Thymus (tissue), 11 donors: ENCODE results near the gene PTCHD4. TPM values are rescaled to one million over a fixed set of nuclear protein-coding genes. Genes with fewer than 3 reads are reported as not detected.
"Not testable (repeated sequence)": the region's sequence is repeated elsewhere in the genome, so short reads cannot be mapped to it uniquely, and the experiment has no call there.

Experiments used
- DNase-seq, 9 donors: peaks; one replicate each; pipeline ENCODE4 v3.0.0-alpha.2; 2013; ENCODE audit warnings: low spot score in 9 of 9, low read depth in 6 of 9, missing footprints in 1 of 9
- H3K27ac ChIP-seq, 2 donors: one replicate each; pipeline ENCODE4 v1.5.1; 2013; ENCODE audit warnings: control low read depth in 1 of 2, low read depth in 1 of 2, low read length in 1 of 2, mild to moderate bottlenecking in 1 of 2, moderate library complexity in 1 of 2
- H3K27me3 ChIP-seq, 2 donors: one replicate each; pipeline ENCODE4 v1.5.1; 2013; ENCODE audit warnings: low read length in 1 of 2; ENCODE audit not compliant: control insufficient read depth in 2 of 2, insufficient read depth in 1 of 2
- H3K36me3 ChIP-seq, 2 donors: one replicate each; pipeline ENCODE4 v1.5.1; 2013; ENCODE audit warnings: low read length in 1 of 2, mild to moderate bottlenecking in 1 of 2, moderate library complexity in 1 of 2; ENCODE audit not compliant: control insufficient read depth in 2 of 2, insufficient read depth in 2 of 2
- H3K4me1 ChIP-seq, 2 donors: one replicate each; pipeline ENCODE4 v1.5.1; 2013; ENCODE audit warnings: low read length in 2 of 2; ENCODE audit not compliant: control insufficient read depth in 2 of 2, insufficient read depth in 2 of 2
- H3K4me3 ChIP-seq, 2 donors: one replicate each; pipeline ENCODE4 v1.5.1; 2013; ENCODE audit warnings: low read length in 2 of 2, control low read depth in 1 of 2, mild to moderate bottlenecking in 1 of 2
- H3K9me3 ChIP-seq, 2 donors: one replicate each; pipeline ENCODE4 v1.5.1; 2013; ENCODE audit warnings: low read length in 1 of 2, mild to moderate bottlenecking in 1 of 2; ENCODE audit not compliant: control insufficient read depth in 2 of 2, insufficient read depth in 1 of 2
- WGBS: extraction: QIAGEN DNeasy Blood & Tissue Kit; methylation state at CpG from one replicate; pipeline ENCODE4 v1.1.7; 2013; 5-methylcytosine and 5-hydroxymethylcytosine counted together
- polyA plus RNA-seq: library from polyadenylated mRNA; stranded (reverse); fragments of 200-250 nt; gene quantifications from one replicate; pipeline ENCODE4 v1.2.3, GENCODE V29; 2013
- total RNA-seq: library from RNA; stranded (reverse); fragments of 120-200 nt; gene quantifications from one replicate; pipeline ENCODE4 v1.2.4, GENCODE V29; 2013
- donor health status: healthy.

Gene PTCHD4
- total and polyA plus RNA-seq, 2 donors: 0.07 to 0.09 TPM

- H3K36me3 ChIP-seq: no peaks in the 10 kb centered on the region
- no peak overlapping the region for H3K4me3 ChIP-seq
- H3K9me3 ChIP-seq: no peaks in the 10 kb centered on the region
- H3K27ac ChIP-seq: no peak overlapping the region
- DNase-seq: no peak
- H3K27me3 ChIP-seq: no peaks in the 10 kb centered on the region
- WGBS: 60% methylated on average over 2 of the region's 2 CpGs
- H3K4me1 ChIP-seq: no peaks in the 10 kb centered on the region
Measured at GRCh38 chr6:48134246-48134645, 23.2 kb upstream of the PTCHD4 start.

GRCh38 chr6:48123601-48124000, 12.6 kb upstream of the PTCHD4 start:
- WGBS: 92% methylated on average over 4 of the region's 4 CpGs
- no peak overlapping the region for H3K4me3 ChIP-seq
- H3K36me3 ChIP-seq: no peaks in the 10 kb centered on the region
- no peaks in the 10 kb centered on the region for H3K27me3 ChIP-seq
- no peak overlapping the region for H3K27ac ChIP-seq
- no peaks in the 10 kb centered on the region for H3K9me3 ChIP-seq
- no peak for DNase-seq
- H3K4me1 ChIP-seq: no peaks in the 10 kb centered on the region

- not testable (repeated sequence) for H3K4me3 ChIP-seq, DNase-seq, H3K27ac ChIP-seq, H3K36me3 ChIP-seq, H3K4me1 ChIP-seq, H3K27me3 ChIP-seq, H3K9me3 ChIP-seq
- WGBS: 81% methylated on average over 1 of the region's 1 CpG
Measured at GRCh38 chr6:48121983-48122749, 11.2 kb upstream of the PTCHD4 start.

GRCh38 chr6:48116699-48117645, 6.0 kb upstream of the PTCHD4 start:
- Histone ChIP-seq H3K4me3 (no peak overlapping the region), H3K27me3 (no peaks in the 10 kb centered on the region), H3K4me1 (peaks cover 0 to 2% of the 10 kb centered on the region in 2 donors), H3K27ac (no peak overlapping the region), H3K9me3 (no peaks in the 10 kb centered on the region), H3K36me3 (no peaks in the 10 kb centered on the region)
- 87% methylated on average over 3 of the region's 3 CpGs for WGBS
- DNase-seq: no peak

GRCh38 chr6:48113130-48113529, 2.1 kb upstream of the PTCHD4 start:
- Histone ChIP-seq H3K36me3 (no peaks in the 10 kb centered on the region), H3K4me1 (peaks cover 0 to 2% of the 10 kb centered on the region in 2 donors), H3K9me3 (no peaks in the 10 kb centered on the region), H3K4me3 (no peak overlapping the region), H3K27ac (no peak overlapping the region), H3K27me3 (no peaks in the 10 kb centered on the region)
- peak in 1 of 9 donors; percentile 29 for DNase-seq
- 96% methylated on average over 2 of the region's 2 CpGs for WGBS

GRCh38 chr6:48111575-48111974, 578 bp upstream of the PTCHD4 start:
- no peak for DNase-seq
- H3K27ac ChIP-seq: no peak overlapping the region
- H3K4me1 ChIP-seq: peaks cover 0 to 2% of the 10 kb centered on the region in 2 donors
- H3K27me3 ChIP-seq: no peaks in the 10 kb centered on the region
- WGBS: 85% methylated on average over 1 of the region's 1 CpG
- no peaks in the 10 kb centered on the region for H3K9me3 ChIP-seq
- H3K36me3 ChIP-seq: no peaks in the 10 kb centered on the region
- H3K4me3 ChIP-seq: no peak overlapping the region

GRCh38 chr6:48110436-48111142, 408 bp downstream of the PTCHD4 start:
- 93% methylated on average over 2 of the region's 2 CpGs for WGBS
- H3K4me1 ChIP-seq: peaks cover 0 to 2% of the 10 kb centered on the region in 2 donors
- H3K27me3 ChIP-seq: no peaks in the 10 kb centered on the region
- H3K4me3 ChIP-seq: no peak overlapping the region
- H3K27ac ChIP-seq: no peak overlapping the region
- H3K36me3 ChIP-seq: no peaks in the 10 kb centered on the region
- no peaks in the 10 kb centered on the region for H3K9me3 ChIP-seq
- DNase-seq: no peak

GRCh38 chr6:48109944-48110343, 1.1 kb downstream of the PTCHD4 start:
- no peak overlapping the region for H3K4me3 ChIP-seq
- H3K27ac ChIP-seq: no peak overlapping the region
- DNase-seq: no peak
- peaks cover 0 to 2% of the 10 kb centered on the region in 2 donors for H3K4me1 ChIP-seq
- no peaks in the 10 kb centered on the region for H3K36me3 ChIP-seq
- 86% methylated on average over 3 of the region's 3 CpGs for WGBS
- no peaks in the 10 kb centered on the region for H3K27me3 ChIP-seq
- H3K9me3 ChIP-seq: no peaks in the 10 kb centered on the region
